Effector CD8-positive, alpha-beta T cell (primary cell): ENCODE results near the gene EXOC7.

ENCODE experiments used
- DNase-seq: peaks from one replicate; lab custom pipeline; 2025; lab: John Stamatoyannopoulos, UW

Gene EXOC7

GRCh38 chr17:76121932-76122430 lies 18.4 kb upstream of the EXOC7 start:
- no peak for DNase-seq

DNA sequence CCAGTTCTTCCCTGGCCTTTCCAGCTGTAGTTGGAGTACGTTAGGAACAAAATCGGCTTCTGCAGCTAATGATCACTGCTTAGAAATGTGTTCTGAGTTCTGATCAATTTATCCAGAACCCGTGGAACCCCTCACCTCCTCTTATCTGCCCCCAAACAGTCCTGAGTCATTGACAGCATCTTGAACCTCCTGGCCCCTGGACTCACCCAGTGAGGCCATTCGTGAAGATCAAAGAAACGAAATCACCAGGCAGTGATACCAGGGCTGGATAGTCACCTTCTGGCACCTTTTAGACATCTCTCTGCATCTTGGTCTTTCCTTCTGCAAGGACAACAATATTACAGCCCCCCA lies 17.0 kb upstream of the EXOC7 start:
- no peak for DNase-seq

DNA sequence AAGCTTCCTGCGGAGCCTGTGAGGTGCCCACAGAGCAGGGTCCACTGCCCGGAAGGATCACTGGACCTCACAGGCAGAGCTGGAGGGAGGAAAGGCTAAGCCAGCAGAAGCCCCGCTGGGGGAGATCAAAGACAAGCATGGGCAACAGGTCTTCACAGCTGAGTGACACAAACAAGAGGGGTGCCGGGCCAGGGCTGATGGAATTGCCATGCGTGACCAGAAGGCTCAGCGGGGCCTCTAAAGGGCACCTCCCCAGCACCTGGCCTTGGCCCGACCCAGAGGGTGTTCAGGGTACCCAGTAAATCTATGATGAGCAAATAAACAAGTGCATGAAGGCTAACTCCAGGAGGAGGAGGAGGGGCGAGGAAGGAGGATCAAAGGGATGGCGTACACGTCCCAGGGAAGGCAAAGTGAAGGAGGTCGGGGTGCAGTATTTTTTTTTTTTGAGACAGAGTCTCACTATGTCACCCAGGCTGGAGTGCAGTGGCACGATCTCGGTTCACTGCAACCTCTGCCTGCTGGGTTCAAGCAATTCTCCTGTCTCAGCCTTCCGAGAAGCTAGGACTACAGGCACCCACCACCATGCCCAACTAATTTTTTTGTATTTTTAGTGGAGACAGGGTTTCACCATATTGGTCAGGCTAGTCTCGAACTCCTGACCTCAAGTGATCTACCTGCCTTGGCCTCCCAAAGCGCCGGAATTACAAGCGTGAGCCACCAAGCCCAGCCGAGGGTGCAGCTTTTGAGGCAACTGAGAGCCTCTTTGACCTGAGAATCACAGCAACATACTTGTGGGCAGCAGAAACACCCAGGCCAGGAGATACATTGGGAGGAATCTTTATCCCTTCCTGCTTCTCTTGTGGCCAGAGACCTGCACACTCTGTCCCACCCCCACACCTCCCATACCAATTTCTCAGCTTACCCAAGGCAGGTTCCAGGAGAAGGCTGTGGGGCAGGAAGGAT lies 16.1 kb upstream of the EXOC7 start:
- no peak for DNase-seq

GRCh38 chr17:76115138-76115754 lies 11.7 kb upstream of the EXOC7 start:
- no peak for DNase-seq

GRCh38 chr17:76111956-76112355 lies 8.4 kb upstream of the EXOC7 start:
- no peak for DNase-seq

GRCh38 chr17:76107509-76107908 lies 3.9 kb upstream of the EXOC7 start:
- DNase-seq, result no peak

DNA sequence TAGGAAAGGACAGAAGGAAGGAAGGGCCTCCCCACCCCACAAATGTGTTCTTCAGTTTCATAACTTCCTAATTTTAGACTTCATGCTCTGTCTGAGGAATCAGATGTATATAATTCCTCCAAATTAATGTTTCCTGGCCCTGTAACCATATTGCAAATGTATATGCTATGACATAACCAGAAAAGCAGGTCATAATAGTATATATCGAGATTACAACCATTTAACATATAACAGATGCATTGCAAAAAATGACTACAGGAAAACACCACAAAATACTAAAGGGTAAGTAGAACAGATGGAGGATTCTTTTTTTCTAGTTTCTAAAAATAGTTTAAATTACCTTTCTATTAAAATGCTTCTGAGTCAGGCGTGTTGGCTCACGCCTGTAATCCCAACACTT lies 3.1 kb upstream of the EXOC7 start:
- DNase-seq, result no peak

GRCh38 chr17:76104896-76105231 lies 1.3 kb upstream of the EXOC7 start:
- no peak for DNase-seq

DNA sequence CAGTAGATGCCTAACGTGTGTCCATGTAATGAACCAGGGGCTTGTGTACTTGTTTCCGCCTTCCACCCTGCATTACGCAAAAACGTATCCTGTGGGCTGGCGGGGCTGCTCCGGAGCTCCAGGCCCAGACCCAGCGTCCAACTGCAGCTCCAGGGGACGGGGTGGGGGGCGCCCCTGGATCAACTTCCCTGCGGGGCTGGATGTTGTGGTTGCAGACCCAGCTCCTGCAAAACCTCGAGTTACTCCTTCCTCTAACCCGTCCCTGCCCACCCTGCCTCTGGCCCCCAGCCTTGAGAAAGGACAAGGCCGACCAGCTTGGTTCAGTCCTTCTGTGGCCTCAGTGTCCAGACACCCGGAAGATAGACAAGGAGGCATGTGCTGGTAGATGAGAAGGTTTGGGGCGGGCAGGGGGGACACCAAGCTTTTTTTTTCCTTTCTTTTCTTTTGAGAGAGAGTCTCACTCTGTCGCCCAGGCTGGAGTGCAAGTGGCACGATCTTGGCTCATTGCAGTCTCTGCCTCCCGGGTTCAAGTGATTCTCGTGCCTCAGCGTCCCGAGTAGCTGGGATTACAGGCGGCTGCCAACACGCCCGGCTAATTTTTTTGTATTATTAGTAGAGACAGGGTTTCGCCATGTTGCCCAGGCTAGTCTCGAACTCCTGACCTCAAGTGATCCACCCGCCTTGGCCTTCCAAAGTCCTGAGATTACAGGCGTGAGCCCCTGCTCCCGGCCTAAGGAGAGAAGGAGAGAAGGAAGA lies 731 bp upstream of the EXOC7 start:
- DNase-seq, result no peak

DNA sequence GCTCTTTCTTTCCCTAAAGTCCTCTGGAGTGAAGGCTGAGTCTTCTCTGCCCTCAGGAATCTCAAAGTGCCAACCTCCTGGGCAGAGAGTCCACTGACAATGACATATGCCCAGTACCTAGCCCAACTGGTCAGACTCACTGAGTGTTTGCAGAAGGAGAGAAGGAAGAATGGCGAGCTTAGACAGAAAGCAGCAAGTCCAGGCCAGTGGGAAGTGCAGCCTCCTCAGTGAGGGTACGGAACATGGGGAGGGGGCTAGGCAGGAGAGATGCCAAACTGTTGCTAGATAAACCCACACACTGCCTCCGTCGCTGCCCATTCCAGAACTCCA lies 678 bp downstream of the EXOC7 start:
- no peak for DNase-seq

DNA sequence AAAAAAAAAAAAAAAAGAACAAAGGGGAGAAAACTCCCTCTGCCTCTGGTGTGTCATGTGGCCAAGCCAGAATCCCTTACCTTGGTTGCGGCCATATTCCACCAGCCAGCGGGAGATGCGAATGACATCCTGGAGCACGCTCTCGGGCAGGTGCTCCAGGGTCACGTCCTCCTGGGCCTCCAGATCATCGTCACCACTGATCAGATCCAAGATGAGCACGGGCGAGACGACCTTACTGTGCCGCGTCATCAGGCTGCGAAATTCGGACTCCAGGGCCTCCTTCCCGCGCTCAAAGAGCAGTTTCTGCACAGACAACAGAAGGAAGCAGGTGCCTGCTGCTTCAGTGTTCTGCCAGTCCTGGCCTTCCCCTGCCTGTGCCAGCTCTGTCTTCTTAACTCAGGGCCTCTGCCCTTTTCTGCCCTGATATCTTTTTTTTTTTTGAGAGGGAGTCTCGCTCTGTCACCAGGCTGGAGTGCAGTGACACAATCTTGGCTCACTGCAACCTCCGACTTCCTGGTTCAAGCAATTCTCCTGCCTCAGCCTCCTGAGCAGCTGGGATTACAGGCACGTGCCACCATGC lies 5.8 kb downstream of the EXOC7 start:
- DNase-seq, result no peak

DNA sequence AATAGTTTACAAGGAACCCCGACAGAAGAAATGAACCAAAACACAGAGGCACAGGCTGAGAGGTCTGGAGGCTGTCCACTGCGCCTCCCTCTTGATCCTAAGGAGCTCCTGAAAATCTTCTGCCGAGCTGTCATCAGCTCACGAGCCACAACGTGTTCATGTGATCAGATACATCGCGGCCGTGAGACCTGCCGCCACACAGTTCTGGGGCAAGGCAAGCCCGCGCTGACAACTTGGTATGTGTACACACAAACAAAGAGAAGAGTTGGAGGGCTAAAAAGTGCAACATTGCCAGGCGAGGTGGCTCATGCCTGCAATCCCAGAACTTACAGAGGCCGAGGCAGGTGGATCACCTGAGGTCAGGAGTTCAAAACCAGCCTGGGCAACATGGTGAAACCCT lies 7.6 kb downstream of the EXOC7 start:
- DNase-seq, result no peak

DNA sequence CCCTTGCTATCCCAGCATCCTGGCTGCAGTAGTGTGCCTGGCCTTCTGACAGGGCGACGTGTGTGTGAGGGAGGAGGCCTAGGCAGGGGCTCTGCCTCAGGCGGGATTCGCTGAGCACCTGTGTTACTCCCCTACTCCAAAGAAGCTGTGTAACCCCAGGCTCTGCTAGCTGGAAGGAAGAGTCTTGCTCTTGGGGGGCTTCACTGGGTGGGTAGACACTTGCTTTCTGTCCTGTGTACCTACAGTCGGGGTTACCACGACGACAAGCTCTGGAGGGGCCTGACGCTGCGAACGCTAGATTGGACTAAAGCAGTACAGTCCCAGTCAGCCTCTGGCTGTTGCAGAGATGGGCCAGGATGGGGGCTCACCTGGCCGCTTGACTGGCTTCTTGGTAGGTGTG lies 9.5 kb downstream of the EXOC7 start:
- DNase-seq, result no peak

GRCh38 chr17:76092526-76093413 lies 10.8 kb downstream of the EXOC7 start:
- no peak for DNase-seq

DNA sequence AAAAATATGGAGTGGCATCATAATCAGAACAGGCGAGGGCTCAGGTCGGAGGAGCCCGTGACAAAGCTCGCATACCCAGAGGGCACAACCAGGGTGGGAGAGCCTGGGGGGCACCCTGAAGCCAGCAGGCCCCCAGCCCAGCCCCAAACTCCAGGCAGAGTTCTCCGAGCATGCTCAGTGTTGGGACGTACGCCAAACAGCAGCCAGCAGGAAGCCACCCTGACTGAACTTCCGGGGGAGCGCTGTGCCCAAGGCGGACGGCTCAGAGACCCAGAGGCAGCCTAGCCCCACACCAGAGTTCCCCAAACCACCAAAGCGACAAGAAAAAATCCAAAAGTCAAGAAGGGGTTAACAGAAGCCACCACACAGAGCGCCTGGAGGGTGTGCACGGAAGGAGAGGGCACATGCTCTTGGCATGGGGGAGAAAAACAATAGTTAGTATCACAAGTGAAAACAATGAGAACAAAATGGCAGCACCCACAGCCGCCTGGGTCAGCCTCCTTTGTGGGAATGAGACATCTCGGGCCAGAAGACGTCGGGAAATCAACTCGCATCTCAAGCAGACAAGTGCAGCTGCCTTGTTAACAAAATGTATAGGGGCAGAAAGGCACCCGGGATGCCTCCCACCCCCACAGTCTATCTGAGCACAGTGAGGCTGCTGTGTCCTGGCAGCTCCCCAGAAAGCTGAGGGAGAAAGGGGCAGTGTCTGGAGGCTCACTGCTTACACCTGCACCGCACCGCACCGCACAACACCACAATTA lies 11.9 kb downstream of the EXOC7 start:
- no peak for DNase-seq

DNA sequence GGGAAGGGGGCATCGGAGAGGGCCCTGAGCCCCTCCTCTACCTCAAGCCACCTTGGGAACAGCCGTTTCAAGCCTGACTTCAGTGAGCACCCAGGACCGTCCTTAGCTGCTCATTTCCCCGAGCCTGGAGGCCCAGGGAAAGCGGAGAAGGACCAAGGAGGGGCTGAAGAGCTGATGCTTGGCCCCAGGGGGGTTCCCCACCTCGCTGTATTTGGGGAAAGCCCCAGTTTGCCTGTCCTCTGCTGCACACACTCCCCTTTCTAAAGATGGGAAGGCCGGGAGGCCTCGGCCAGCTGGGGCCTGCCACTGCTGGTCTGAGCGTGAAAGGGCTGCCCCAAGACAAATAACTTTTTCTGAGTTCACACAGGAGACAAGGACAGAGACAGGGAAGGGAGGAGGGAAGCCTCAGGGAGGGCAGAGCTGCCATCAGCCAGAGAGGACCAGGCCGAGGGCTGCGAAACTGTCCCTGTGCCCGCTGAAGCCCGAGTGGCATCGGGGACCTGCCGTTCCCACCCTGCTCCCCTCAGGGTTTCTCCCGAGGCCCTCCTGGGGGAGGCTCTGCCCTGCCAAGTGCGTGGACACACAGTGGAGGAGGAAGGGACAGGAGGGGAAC lies 13.0 kb downstream of the EXOC7 start:
- DNase-seq, result no peak

GRCh38 chr17:76089680-76090516 lies 13.7 kb downstream of the EXOC7 start:
- no peak for DNase-seq

- no peak for DNase-seq
Observed at GRCh38 chr17:76088868-76089576, 14.6 kb downstream of the EXOC7 start.
